ENCODE measurements around the gene ETFA. TPM values are rescaled to one million over a fixed set of nuclear protein-coding genes. Genes with fewer than 3 reads are reported as not detected.

ETFA gene
- total and polyA plus RNA-seq, 10 of the 15 experiments (the other 5 are each of a cell fraction or from before 2014, with no cell fraction given): 114 to 331 (median 152) TPM

- no peak for DNase-seq (ENCODE audit: low read depth, low spot score)
- CTCF ChIA-PET: interaction anchor here (0.9 to 2.0 kb wide), 3 partner anchors 9 to 147 kb away, joined by 3 to 6 read pairs (median 4); no protein-coding TSS in a partner anchor
- FAIRE-seq: no peak
Measured at GRCh38 chr15:76187163-76187562, 124.1 kb downstream of the ETFA start.

More at GRCh38 chr15:76187163-76187562, 124.1 kb downstream of the ETFA start:
- ATAC-seq: no peak
- TF ChIP-seq RELB (IDR thresholded peaks at IDR 0.05; ENCODE audit: low read depth) (no peak), SMARCA5 (IDR thresholded peaks at IDR 0.05) (no peak), JUNB (IDR thresholded peaks at IDR 0.05) (no peak), MXI1 (IDR thresholded peaks at IDR 0.05; ENCODE audit: low read depth, low read length) (no peak), FOS (IDR thresholded peaks at IDR 0.05; ENCODE audit: borderline replicate concordance, extremely low read depth, insufficient read length) (no peak), RFX5 (IDR thresholded peaks at IDR 0.05; ENCODE audit: low read depth, low read length) (no peak), POLR2AphosphoS2 (IDR thresholded peaks at IDR 0.05; ENCODE audit: low read depth, low read length) (no peak), PML (IDR thresholded peaks at IDR 0.05; ENCODE audit: low read length) (no peak), NRF1 (conservative IDR thresholded peaks at IDR 0.05; ENCODE audit: low read depth, low read length) (no peak), TCF12 (IDR thresholded peaks at IDR 0.05; ENCODE audit: low read depth, low read length) (no peak), IRF4 (IDR thresholded peaks at IDR 0.05; ENCODE audit: low read depth, low read length) (no peak), RAD21 (IDR thresholded peaks at IDR 0.05; ENCODE audit: insufficient read depth, low read depth, low read length) (no peak), NFYB (IDR thresholded peaks at IDR 0.05; ENCODE audit: insufficient read depth, low read depth, low read length) (no peak), SREBF2 (IDR thresholded peaks at IDR 0.05; ENCODE audit: low read length) (no peak), SREBF1 (IDR thresholded peaks at IDR 0.05; ENCODE audit: low read length) (no peak), EED (IDR thresholded peaks at IDR 0.05; ENCODE audit: low read depth) (no peak), POU2F2 (IDR thresholded peaks at IDR 0.05; ENCODE audit: borderline replicate concordance, low read depth, low read length) (no peak), NR2F1 (conservative IDR thresholded peaks at IDR 0.05) (no peak), PKNOX1 (IDR thresholded peaks at IDR 0.05) (no peak), FOXK2 (IDR thresholded peaks at IDR 0.05) (no peak)
- Histone ChIP-seq H3K4me2 (ENCODE audit: control insufficient read depth, insufficient read depth) (no peak overlapping the region), H3K36me3 (ENCODE audit: control insufficient read depth in 2 of 2, insufficient read depth in 2 of 2, low read length in 1 of 2) (no peaks in the 10 kb centered on the region), H3K4me1 (ENCODE audit: control insufficient read depth, insufficient read depth, low read length) (peaks cover 14% of the 10 kb centered on the region), H3K27ac (ENCODE audit: control insufficient read depth, insufficient read depth) (no peak overlapping the region), H3K79me2 (ENCODE audit: control insufficient read depth, insufficient read depth, low read length) (no peaks in the 10 kb centered on the region), H3K27me3 (replicated peaks in 1 of 2; ENCODE audit: control insufficient read depth in 2 of 2, insufficient read depth in 2 of 2, low read length in 1 of 2) (peaks cover 0 to 1% of the 10 kb centered on the region in 2 experiments; a peak in 1 of 4 replicates), H2AFZ (ENCODE audit: control insufficient read depth, low read depth, low read length) (no peak overlapping the region), H3K9ac (ENCODE audit: control insufficient read depth, insufficient read depth, low read length) (no peak overlapping the region), H3K9me3 (replicated peaks; ENCODE audit: control insufficient read depth, insufficient read depth, low read length) (no peaks in the 10 kb centered on the region; the same call in 2 of the 3 replicates), H4K20me1 (ENCODE audit: control insufficient read depth, insufficient read depth) (no peaks in the 10 kb centered on the region; the same call in 1 of the 2 replicates), H3K4me3 (no peak overlapping the region)
- in situ Hi-C loops (cut with MboI): no loop called here
- SMC1A ChIA-PET (ENCODE audit: uncharacterized antibody, unreplicated experiment): no interaction called here
- RAD21 ChIA-PET (ENCODE audit: unreplicated experiment): no interaction called here
- intact Hi-C loops (cut with micrococcal nuclease; ENCODE audit: unreplicated experiment): no loop called here
- no TSS peak for BruUV-seq (replicated peaks)
- 53% methylated on average over 4 of the region's 4 CpGs for WGBS (ENCODE audit: insufficient coverage, insufficient replicate concordance, low lambda C conversion rate, missing lambda C conversion rate)
- POLR2A ChIA-PET: no interaction called here

Data from GM12878 (cell line).